Testis (tissue), 3 donors: ENCODE results near the gene DYNC1I1. TPM values are rescaled to one million over a fixed set of nuclear protein-coding genes. Genes with fewer than 3 reads are reported as not detected.

Source experiments
- DNase-seq: peaks from one replicate; pipeline ENCODE4 v3.0.0-alpha.2; 2019
- H3K27ac ChIP-seq, 2 donors: fragments of 200-600 bp; sonication (generic); one replicate each; pipeline ENCODE4 v1.5.1; 2019
- H3K27me3 ChIP-seq: fragments of 200-600 bp; sonication (generic); one replicate; pipeline ENCODE4 v1.5.1; 2019
- H3K36me3 ChIP-seq: fragments of 200-600 bp; sonication (generic); one replicate; pipeline ENCODE4 v1.5.1; 2017; ENCODE audit warnings: low read depth; ENCODE audit errors: missing control alignments
- H3K4me1 ChIP-seq: fragments of 200-600 bp; sonication (generic); one replicate; pipeline ENCODE4 v1.5.1; 2019
- H3K4me3 ChIP-seq, 2 donors: fragments of 200-600 bp; sonication (generic); one replicate each; pipeline ENCODE4 v1.5.1; 2017 to 2019
- H3K9me3 ChIP-seq: fragments of 200-600 bp; sonication (generic); one replicate; pipeline ENCODE4 v1.5.1; 2017
- CTCF ChIP-seq, 3 experiments: fragments of 450-650 bp in 2 of 3; fragments of 200-600 bp in 1 of 3; sonication (generic) in 1 of 3; IDR thresholded peaks; one replicate each; pipeline ENCODE4 v1.5.1; 2016 to 2019; ENCODE audit warnings: antibody characterized with exemption in 3 of 3, mild to moderate bottlenecking in 2 of 3, moderate library complexity in 1 of 3
- POLR2A ChIP-seq: fragments of 450-650 bp; IDR thresholded peaks from one replicate; pipeline ENCODE4 v1.6.1; 2017; ENCODE audit warnings: antibody characterized with exemption, mild to moderate bottlenecking, moderate library complexity
- WGBS, 2 donors: methylation state at CpG; one replicate each; pipeline ENCODE4 v1.1.5; 2018; 5-methylcytosine and 5-hydroxymethylcytosine counted together
- intact Hi-C: fragments of 100-400 bp; cut with DNase I; formaldehyde crosslinking; loops from one replicate; pipeline ENCODE4 v1.15.1; 2023; ENCODE audit warnings: low total_unique reads
- polyA plus RNA-seq: library from polyadenylated mRNA; stranded (reverse); fragments of 350-450 nt; fragmentation: Illumina TruSeq; extraction: RNeasy Lipid Tissue Mini Kit (QIAGEN cat#74804); gene quantifications from one replicate; pipeline ENCODE4 v1.2.3, GENCODE V29; 2014; ENCODE audit warnings: low read depth, low replicate concordance; ENCODE audit not compliant: insufficient read depth
- total RNA-seq, 2 donors: library from RNA; depleted of rRNA; stranded (reverse); fragments of >200 nt; gene quantifications; one replicate each; pipeline ENCODE4 v1.2.3, GENCODE V29; 2016

Gene DYNC1I1
- total and polyA plus RNA-seq, 3 donors from 2014 or later, result 3.7 to 7.1 (median 5.0) TPM

- Histone ChIP-seq H3K36me3 (no peaks in the 10 kb centered on the region), H3K9me3 (no peaks in the 10 kb centered on the region), H3K4me1 (no peaks in the 10 kb centered on the region), H3K27ac (no peak overlapping the region), H3K4me3 (no peak overlapping the region), H3K27me3 (no peaks in the 10 kb centered on the region)
- intact Hi-C loops, result no loop called here
- 85 to 93% methylated on average over 6 of the region's 6 CpGs for WGBS, 2 donors
- no peak for TF ChIP-seq CTCF (IDR thresholded peaks at IDR 0.05)
- no peak for TF ChIP-seq POLR2A
- DNase-seq, result no peak
Observed at GRCh38 chr7:96121752-96122151, 349.4 kb downstream of the DYNC1I1 start.

GRCh38 chr7:96122746-96123145 lies 350.4 kb downstream of the DYNC1I1 start:
- Histone ChIP-seq H3K36me3 (no peaks in the 10 kb centered on the region), H3K4me3 (no peak overlapping the region), H3K27ac (no peak overlapping the region), H3K27me3 (no peaks in the 10 kb centered on the region), H3K4me1 (no peaks in the 10 kb centered on the region), H3K9me3 (no peaks in the 10 kb centered on the region)
- 93 to 96% methylated on average over 2 of the region's 2 CpGs for WGBS, 2 donors
- no peak for DNase-seq
- TF ChIP-seq POLR2A (no peak), CTCF (IDR thresholded peaks at IDR 0.05) (no peak)
- intact Hi-C loops, result no loop called here

DNA sequence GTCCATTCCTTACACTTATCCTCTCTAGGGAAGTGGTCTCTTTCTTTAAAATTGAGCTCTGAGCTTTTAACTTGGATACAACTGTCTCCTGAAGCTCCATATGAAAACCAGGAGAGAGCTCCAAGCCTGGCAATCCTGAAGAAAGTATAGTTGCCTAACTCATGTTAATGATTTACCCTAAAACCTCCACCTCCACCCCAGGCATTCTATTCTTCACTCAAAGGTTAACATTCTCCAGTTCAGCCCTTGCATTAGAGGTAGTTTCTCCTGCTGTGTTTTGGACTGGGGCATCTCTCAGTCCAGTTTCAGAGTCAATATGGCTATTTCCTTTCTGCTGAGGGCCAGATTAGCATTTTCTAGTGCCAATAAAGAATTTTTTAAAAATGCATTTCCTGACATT lies 354.0 kb downstream of the DYNC1I1 start:
- TF ChIP-seq CTCF (IDR thresholded peaks at IDR 0.05) (no peak), POLR2A (no peak)
- Histone ChIP-seq H3K36me3 (no peaks in the 10 kb centered on the region), H3K27me3 (no peaks in the 10 kb centered on the region), H3K27ac (no peak overlapping the region), H3K9me3 (no peaks in the 10 kb centered on the region), H3K4me1 (no peaks in the 10 kb centered on the region), H3K4me3 (no peak overlapping the region)
- DNase-seq, result no peak
- intact Hi-C loops, result no loop called here

GRCh38 chr7:96127746-96128145 lies 355.4 kb downstream of the DYNC1I1 start:
- intact Hi-C loops, result no loop called here
- Histone ChIP-seq H3K9me3 (no peaks in the 10 kb centered on the region), H3K4me1 (no peaks in the 10 kb centered on the region), H3K27me3 (no peaks in the 10 kb centered on the region), H3K36me3 (no peaks in the 10 kb centered on the region), H3K27ac (no peak overlapping the region), H3K4me3 (no peak overlapping the region)
- WGBS, 2 donors, result 80 to 93% methylated on average over 2 of the region's 2 CpGs
- TF ChIP-seq POLR2A, result no peak
- no peak for TF ChIP-seq CTCF (IDR thresholded peaks at IDR 0.05)
- DNase-seq, result no peak

DNA sequence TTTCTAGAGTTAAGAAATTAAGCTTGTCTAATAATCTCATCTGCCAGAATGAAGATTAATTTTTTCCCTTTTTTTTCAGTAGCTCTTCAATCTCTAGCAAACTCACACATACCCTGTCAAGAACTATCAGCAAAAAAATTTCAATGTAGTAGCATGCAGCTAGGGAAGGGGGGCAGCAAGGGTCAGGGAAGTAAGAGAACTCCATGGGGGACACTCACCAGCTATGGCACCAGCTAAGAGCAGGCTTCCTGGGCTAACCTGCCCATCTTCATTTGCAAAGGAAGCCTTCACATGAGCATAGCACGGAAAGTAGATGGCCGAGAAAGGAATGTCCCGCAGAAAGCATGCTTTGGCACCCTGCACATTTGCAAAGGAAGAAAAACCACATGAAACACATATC lies 359.2 kb downstream of the DYNC1I1 start:
- H3K27me3 ChIP-seq, result no peaks in the 10 kb centered on the region

More for the DNA sequence above, 359.2 kb downstream of the DYNC1I1 start:
- no peaks in the 10 kb centered on the region for H3K4me1 ChIP-seq
- WGBS, 2 donors, result 59 to 60% methylated on average over 3 of the region's 3 CpGs
- TF ChIP-seq POLR2A (no peak), CTCF (IDR thresholded peaks at IDR 0.05) (no peak)
- no peaks in the 10 kb centered on the region for H3K36me3 ChIP-seq
- no peak overlapping the region for H3K4me3 ChIP-seq
- DNase-seq, result no peak
- intact Hi-C loops, result no loop called here
- no peaks in the 10 kb centered on the region for H3K9me3 ChIP-seq
- H3K27ac ChIP-seq, result no peak overlapping the region
